CD4-positive, alpha-beta T cell (primary cell): ENCODE results near the gene HADHB. TPM values are rescaled to one million over a fixed set of nuclear protein-coding genes. Genes with fewer than 3 reads are reported as not detected.
"Not testable (repeated sequence)": the region's sequence is repeated elsewhere in the genome, so short reads cannot be mapped to it uniquely, and the experiment has no call there.

Experiments
- ATAC-seq: fragments of 200-7000 bp; cut with Tn5 transposase; one replicate; pipeline ENCODE4 v1.10.0; 2022; ENCODE audit warnings: mild to moderate bottlenecking; ENCODE audit not compliant: poor library complexity
- CTCF ChIA-PET: fragments of 350-600 bp; sonication (Branson Sonifier 250); formaldehyde crosslinking; loops from one replicate; lab custom pipeline; 2021; ENCODE audit warnings: antibody characterized with exemption, inconsistent platforms; lab: Charles Lee
- POLR2A ChIA-PET: fragments of 350-600 bp; sonication (Branson Sonifier 250); formaldehyde crosslinking; loops from one replicate; lab custom pipeline; 2021; ENCODE audit warnings: antibody characterized with exemption, inconsistent platforms; lab: Charles Lee
- DNase-seq, 14 experiments: peaks; one replicate each; pipeline ENCODE4 v3.0.0-alpha.2; 2013 to 2020; ENCODE audit warnings: mixed read lengths in 2 of 14
- H3K27ac ChIP-seq, 2 donors: one replicate each; pipeline versions ENCODE4 v1.5.1 to v1.7.0; 2013; ENCODE audit warnings: low read length in 2 of 2, low read depth in 1 of 2, mild to moderate bottlenecking in 1 of 2
- H3K27me3 ChIP-seq, 2 experiments: 1 replicate in 1 of 2; 2 replicates in 1 of 2; pipeline versions ENCODE4 v1.6.1 to v1.7.0; 2013; ENCODE audit warnings: low read length in 2 of 2, control low read depth in 1 of 2, mild to moderate bottlenecking in 1 of 2, moderate library complexity in 1 of 2; ENCODE audit not compliant: insufficient read depth in 2 of 2, control insufficient read depth in 1 of 2
- H3K36me3 ChIP-seq: one replicate; pipeline ENCODE4 v1.6.1; 2013; ENCODE audit warnings: low read length, control low read depth; ENCODE audit not compliant: insufficient read depth
- H3K4me1 ChIP-seq: one replicate; pipeline ENCODE4 v1.6.1; 2013; ENCODE audit warnings: low read length, control low read depth; ENCODE audit not compliant: insufficient read depth
- H3K4me3 ChIP-seq: one replicate; pipeline ENCODE4 v1.5.1; 2013; ENCODE audit warnings: mild to moderate bottlenecking, low read length, moderate library complexity
- H3K9me3 ChIP-seq, 2 experiments: 1 replicate in 1 of 2; 2 replicates in 1 of 2; pipeline versions ENCODE4 v1.6.1 to v1.7.0; 2013; ENCODE audit warnings: low read length in 2 of 2, mild to moderate bottlenecking in 2 of 2, control low read depth in 1 of 2, moderate library complexity in 1 of 2; ENCODE audit not compliant: control insufficient read depth in 1 of 2, insufficient read depth in 1 of 2
- H3K27ac Mint-ChIP-seq: one replicate; pipeline ENCODE4 v1.8.0; 2020; ENCODE audit warnings: mixed read lengths
- H3K27me3 Mint-ChIP-seq: one replicate; pipeline ENCODE4 v1.8.0; 2021; ENCODE audit warnings: mixed read lengths
- H3K36me3 Mint-ChIP-seq: one replicate; pipeline ENCODE4 v1.8.0; 2021; ENCODE audit warnings: low read depth, mixed read lengths
- H3K4me1 Mint-ChIP-seq: one replicate; pipeline ENCODE4 v1.8.0; 2021; ENCODE audit warnings: low read depth, mixed read lengths
- H3K4me3 Mint-ChIP-seq: one replicate; pipeline ENCODE4 v1.8.0; 2020; ENCODE audit warnings: mild to moderate bottlenecking, mixed read lengths
- H3K9me3 Mint-ChIP-seq: one replicate; pipeline ENCODE4 v1.8.0; 2020; ENCODE audit warnings: mixed read lengths
- CTCF ChIP-seq: fragments of 200-600 bp; IDR thresholded peaks from one replicate; pipeline ENCODE4 v1.8.0; 2022; ENCODE audit warnings: antibody characterized with exemption, mild to moderate bottlenecking
- intact Hi-C, 2 experiments: fragments of 100-400 bp; cut with DNase I in 1 of 2; cut with micrococcal nuclease in 1 of 2; formaldehyde crosslinking; loops; one replicate each; pipeline versions ENCODE4 v1.15.1 to v1.9.0; 2023 to 2025; cut with DNase I, micrococcal nuclease
- total RNA-seq, 174 experiments: library from RNA in 2 of 174; stranded (reverse) in 2 of 174; gene quantifications; one replicate each; pipeline ENCODE4 v1.2.3 and lab custom pipeline; 2021 to 2026

HADHB gene
- total RNA-seq, 2 experiments from 2014 or later, result 25.2 to 30.3 TPM

- Mint-ChIP-seq H3K36me3 (peaks cover 18% of the 10 kb centered on the region), H3K9me3 (no peaks in the 10 kb centered on the region), H3K4me1 (peaks cover 55% of the 10 kb centered on the region), H3K27ac (no peak overlapping the region), H3K27me3 (no peaks in the 10 kb centered on the region), H3K4me3 (no peak overlapping the region)
- ChIA-PET CTCF (no interaction called here), POLR2A (no interaction called here)
- H3K36me3 ChIP-seq, result peaks cover 2% of the 10 kb centered on the region
- ATAC-seq, result no peak
- intact Hi-C loops, result loop anchor here in 1 of 2 experiments (5.0 kb wide), 1 partner anchor 577 kb away; the partner anchor contains the start of gene DTNB
- peaks cover 22% of the 10 kb centered on the region for H3K4me1 ChIP-seq
- no peak overlapping the region for H3K27ac ChIP-seq
- H3K27me3 ChIP-seq, result no peaks in the 10 kb centered on the region
- no peak for TF ChIP-seq CTCF
- H3K4me3 ChIP-seq, result no peak overlapping the region
- H3K9me3 ChIP-seq, result no peaks in the 10 kb centered on the region
- DNase-seq, result no peak
These were observed 4.9 kb downstream of the HADHB start for GRCh38 chr2:26249625-26250024.

- Histone ChIP-seq H3K9me3 (no peaks in the 10 kb centered on the region), H3K4me3 (no peak overlapping the region), H3K36me3 (peaks cover 12% of the 10 kb centered on the region), H3K4me1 (peaks cover 5% of the 10 kb centered on the region), H3K27ac (no peak overlapping the region), H3K27me3 (no peaks in the 10 kb centered on the region)
- Mint-ChIP-seq H3K27me3 (no peaks in the 10 kb centered on the region), H3K4me3 (no peak overlapping the region), H3K4me1 (peaks cover 32% of the 10 kb centered on the region), H3K36me3 (peaks cover 28% of the 10 kb centered on the region), H3K27ac (no peak overlapping the region), H3K9me3 (no peaks in the 10 kb centered on the region)
- no peak for TF ChIP-seq CTCF
- intact Hi-C loops, result no loop called here
- ATAC-seq (no peak), DNase-seq (no peak)
- POLR2A ChIA-PET, result interaction anchor here (1.2 kb wide), 1 partner anchor 48 kb away, joined by 4 read pairs; no protein-coding TSS in a partner anchor
- CTCF ChIA-PET, result interaction anchor here (0.6 kb wide), 1 partner anchor 547 kb away, joined by 4 read pairs; no protein-coding TSS in a partner anchor
These were observed 7.2 kb downstream of the HADHB start for GRCh38 chr2:26251893-26252292.

DNA sequence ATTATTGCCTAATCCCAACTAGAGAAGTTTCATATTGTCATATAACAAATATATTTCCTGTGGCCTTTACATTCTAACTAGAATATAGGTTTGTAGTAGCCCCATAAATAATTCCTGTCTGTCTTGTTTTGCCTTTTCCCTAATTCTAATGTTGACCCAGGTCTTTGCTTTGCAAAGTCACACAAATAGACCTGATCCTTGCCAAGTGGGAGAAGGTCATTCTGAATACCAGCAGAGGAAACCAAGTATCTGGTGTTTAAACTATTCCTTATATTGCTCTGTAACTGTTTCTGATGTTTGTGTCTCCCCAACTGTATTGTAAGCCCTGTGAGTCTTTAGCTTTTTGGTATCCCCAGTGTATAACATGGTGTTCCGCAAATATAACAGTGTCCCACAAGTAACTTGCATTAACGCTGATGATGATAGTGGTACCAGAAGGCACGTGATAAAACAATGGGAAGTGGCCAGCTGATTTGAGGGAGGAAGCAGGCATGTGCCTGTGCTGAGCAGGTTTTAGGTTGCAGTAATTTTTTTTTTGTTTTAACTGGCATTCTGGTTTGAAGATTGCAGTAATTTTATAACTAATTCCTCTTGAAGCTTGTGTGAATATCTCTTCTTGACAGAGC is 11.1 kb downstream of the HADHB start:
- intact Hi-C loops, result no loop called here
- no peak overlapping the region for H3K4me3 Mint-ChIP-seq
- H3K4me1 Mint-ChIP-seq, result peaks cover 19% of the 10 kb centered on the region
- no peak overlapping the region for H3K27ac ChIP-seq
- no peaks in the 10 kb centered on the region for H3K27me3 Mint-ChIP-seq
- H3K27ac Mint-ChIP-seq, result no peak overlapping the region
- peaks cover 5% of the 10 kb centered on the region for H3K4me1 ChIP-seq
- peaks cover 54% of the 10 kb centered on the region for H3K36me3 Mint-ChIP-seq
- H3K9me3 ChIP-seq, result no peaks in the 10 kb centered on the region
- no peak overlapping the region for H3K4me3 ChIP-seq
- CTCF ChIA-PET, result interaction anchor here (1.0 kb wide), 1 partner anchor 13 kb away, joined by 3 read pairs; no protein-coding TSS in a partner anchor
- POLR2A ChIA-PET, result interaction anchor here (0.7 kb wide), 1 partner anchor 210 kb away, joined by 3 read pairs; no protein-coding TSS in a partner anchor
- DNase-seq (no peak), ATAC-seq (no peak)
- no peak for TF ChIP-seq CTCF
- H3K36me3 ChIP-seq, result peaks cover 35% of the 10 kb centered on the region
- no peaks in the 10 kb centered on the region for H3K9me3 Mint-ChIP-seq
- H3K27me3 ChIP-seq, result no peaks in the 10 kb centered on the region

DNA sequence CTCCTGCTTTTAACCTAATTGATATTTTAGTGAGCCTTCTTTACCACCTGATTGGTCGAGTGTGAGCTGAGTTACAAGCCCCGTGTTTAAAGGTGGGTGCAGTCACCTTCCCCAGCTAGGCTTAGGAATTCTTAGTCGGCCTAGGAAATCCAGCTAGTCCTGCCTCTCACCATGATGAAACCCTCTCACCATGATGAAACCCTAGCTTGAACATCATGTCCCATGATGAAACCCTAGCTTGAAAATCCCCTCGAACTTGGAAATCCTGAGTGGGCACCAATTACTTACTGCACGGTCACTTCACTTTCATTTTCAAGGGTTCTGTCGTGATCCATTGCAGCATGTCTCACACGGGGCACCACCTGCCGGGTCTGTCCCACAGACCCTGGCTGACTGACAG is 14.1 kb downstream of the HADHB start:
- H3K27me3 Mint-ChIP-seq, H3K4me1 ChIP-seq, intact Hi-C loops, H3K27ac Mint-ChIP-seq, H3K4me1 Mint-ChIP-seq, DNase-seq, H3K4me3 Mint-ChIP-seq, H3K27ac ChIP-seq, H3K9me3 ChIP-seq, ATAC-seq, H3K4me3 ChIP-seq, H3K9me3 Mint-ChIP-seq, H3K27me3 ChIP-seq: not testable (repeated sequence)
- POLR2A ChIA-PET, result interaction anchor here (1.2 to 1.5 kb wide), 2 partner anchors 14 to 15 kb away, joined by 3 to 4 read pairs; partner anchors contain the start of gene HADHA
- peaks cover 74% of the 10 kb centered on the region for H3K36me3 Mint-ChIP-seq
- peaks cover 37% of the 10 kb centered on the region for H3K36me3 ChIP-seq
- CTCF ChIA-PET, result interaction anchor here (0.5 kb wide), 1 partner anchor 14 kb away, joined by 3 read pairs; no protein-coding TSS in a partner anchor
